HG03469 (cell line): ENCODE data around the gene POLR2I.

ENCODE experiments used
- ATAC-seq: cut with Tn5 transposase; IDR thresholded peaks from one replicate; pipeline ENCODE4 v1.9.1; 2021; ENCODE audit warnings: mild to moderate bottlenecking, moderate library complexity, moderate number of reproducible peaks; ENCODE audit not compliant: unreplicated experiment

POLR2I gene

DNA sequence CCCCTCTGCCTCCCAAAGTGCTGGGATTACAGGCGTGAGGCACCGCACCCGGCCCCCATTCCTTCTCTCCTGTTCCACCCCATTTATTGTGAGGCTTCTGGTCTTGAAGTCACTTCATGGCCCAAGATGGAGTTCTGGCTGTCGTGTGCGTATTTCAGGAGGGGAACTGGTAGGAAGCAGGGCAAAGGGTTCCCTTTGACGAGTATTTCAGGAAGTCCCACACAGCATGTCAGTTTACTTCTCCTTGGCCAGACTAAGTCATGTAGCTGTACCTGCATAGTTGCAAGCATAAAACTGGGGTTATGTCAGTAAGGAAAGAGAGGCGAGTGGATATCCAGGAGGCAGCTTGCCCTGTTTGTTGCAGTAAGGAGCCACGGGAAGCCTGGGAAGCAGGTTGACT is 49.8 kb downstream of the POLR2I start:
- no peak for ATAC-seq
